ENCODE data around the gene CPXM2. TPM values are rescaled to one million over a fixed set of nuclear protein-coding genes. Genes with fewer than 3 reads are reported as not detected.

The CPXM2 gene
- polyA plus RNA-seq, 1 donor (not counting 4 experiments of a cell fraction or from before 2014, with no cell fraction given): 0.03 TPM

DNA sequence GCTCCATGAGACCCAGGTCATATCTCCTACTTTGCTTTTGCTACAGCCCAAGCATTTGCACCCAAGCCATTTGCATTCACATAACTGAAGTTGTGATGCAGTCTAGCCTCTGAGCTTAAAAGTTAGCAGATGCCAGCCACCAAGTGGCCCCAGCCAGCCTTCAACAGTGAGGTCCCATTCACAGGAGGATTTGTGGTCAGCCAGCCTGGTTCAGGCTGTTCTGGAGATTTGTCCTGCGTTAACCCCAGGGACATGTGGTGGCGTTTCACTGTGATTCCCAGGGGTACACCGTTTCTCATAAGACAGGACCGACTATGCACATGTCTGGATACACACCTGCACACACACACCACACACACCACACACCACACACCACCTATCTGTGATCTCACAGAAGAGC lies 174.3 kb downstream of the CPXM2 start:
- no peaks in the 10 kb centered on the region for H4K20me1 ChIP-seq (ENCODE audit: control insufficient read depth, extremely low read depth, insufficient read depth, low read length)
- FAIRE-seq: no peak
- H3K9me1 ChIP-seq (ENCODE audit: control insufficient read depth, extremely low read depth, insufficient read depth, low read length): no peaks in the 10 kb centered on the region
- H3K4me2 ChIP-seq (ENCODE audit: control insufficient read depth, extremely low read depth, insufficient read depth, low read depth, low read length): no peak overlapping the region
- no peaks in the 10 kb centered on the region for H3K27me3 ChIP-seq (ENCODE audit: control insufficient read depth, extremely low read depth, insufficient read depth, low read length)
- H3K4me1 ChIP-seq (ENCODE audit: control insufficient read depth, extremely low read depth, insufficient read depth, low read length): no peaks in the 10 kb centered on the region
- no peak overlapping the region for H2AFZ ChIP-seq (ENCODE audit: control insufficient read depth, low read length)
- H3K4me3 ChIP-seq (ENCODE audit: control insufficient read depth in 2 of 3, extremely low read depth in 1 of 3, insufficient read depth in 2 of 3, low read depth in 1 of 3, low read length in 3 of 3): no peak overlapping the region
- no peak for DNase-seq (ENCODE audit: low read depth, low spot score)
- no peaks in the 10 kb centered on the region for H3K79me2 ChIP-seq (ENCODE audit: control insufficient read depth, insufficient read depth, low read length)
- H3K36me3 ChIP-seq (ENCODE audit: control insufficient read depth in 2 of 2, extremely low read depth in 1 of 2, insufficient read depth in 2 of 2, low read length in 2 of 2): no peaks in the 10 kb centered on the region
- TF ChIP-seq, protein P1, sequence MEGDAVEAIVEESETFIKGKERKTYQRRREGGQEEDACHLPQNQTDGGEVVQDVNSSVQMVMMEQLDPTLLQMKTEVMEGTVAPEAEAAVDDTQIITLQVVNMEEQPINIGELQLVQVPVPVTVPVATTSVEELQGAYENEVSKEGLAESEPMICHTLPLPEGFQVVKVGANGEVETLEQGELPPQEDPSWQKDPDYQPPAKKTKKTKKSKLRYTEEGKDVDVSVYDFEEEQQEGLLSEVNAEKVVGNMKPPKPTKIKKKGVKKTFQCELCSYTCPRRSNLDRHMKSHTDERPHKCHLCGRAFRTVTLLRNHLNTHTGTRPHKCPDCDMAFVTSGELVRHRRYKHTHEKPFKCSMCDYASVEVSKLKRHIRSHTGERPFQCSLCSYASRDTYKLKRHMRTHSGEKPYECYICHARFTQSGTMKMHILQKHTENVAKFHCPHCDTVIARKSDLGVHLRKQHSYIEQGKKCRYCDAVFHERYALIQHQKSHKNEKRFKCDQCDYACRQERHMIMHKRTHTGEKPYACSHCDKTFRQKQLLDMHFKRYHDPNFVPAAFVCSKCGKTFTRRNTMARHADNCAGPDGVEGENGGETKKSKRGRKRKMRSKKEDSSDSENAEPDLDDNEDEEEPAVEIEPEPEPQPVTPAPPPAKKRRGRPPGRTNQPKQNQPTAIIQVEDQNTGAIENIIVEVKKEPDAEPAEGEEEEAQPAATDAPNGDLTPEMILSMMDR (optimal IDR thresholded peaks at IDR 0.05 in 1 of 3, IDR thresholded peaks at IDR 0.05 in 1 of 3, conservative IDR thresholded peaks at IDR 0.05 in 1 of 3; ENCODE audit: extremely low read depth in 1 of 3, insufficient read depth in 2 of 3, low read length in 3 of 3): no peak
- no peak for TF ChIP-seq EZH2 (IDR thresholded peaks at IDR 0.05; ENCODE audit: low read length)
- H3K27ac ChIP-seq (ENCODE audit: control insufficient read depth, insufficient read depth, low read length): no peak overlapping the region
- no peak overlapping the region for H3K9ac ChIP-seq (ENCODE audit: control insufficient read depth, extremely low read depth, insufficient read depth, low read length)
- H3K9me3 ChIP-seq (ENCODE audit: control insufficient read depth, low read depth, low read length): no peaks in the 10 kb centered on the region
- dilution Hi-C loops (cut with MboI; ENCODE audit: extremely low pct_ligation_motif_present, low sequenced_read_pairs): no loop called here

DNA sequence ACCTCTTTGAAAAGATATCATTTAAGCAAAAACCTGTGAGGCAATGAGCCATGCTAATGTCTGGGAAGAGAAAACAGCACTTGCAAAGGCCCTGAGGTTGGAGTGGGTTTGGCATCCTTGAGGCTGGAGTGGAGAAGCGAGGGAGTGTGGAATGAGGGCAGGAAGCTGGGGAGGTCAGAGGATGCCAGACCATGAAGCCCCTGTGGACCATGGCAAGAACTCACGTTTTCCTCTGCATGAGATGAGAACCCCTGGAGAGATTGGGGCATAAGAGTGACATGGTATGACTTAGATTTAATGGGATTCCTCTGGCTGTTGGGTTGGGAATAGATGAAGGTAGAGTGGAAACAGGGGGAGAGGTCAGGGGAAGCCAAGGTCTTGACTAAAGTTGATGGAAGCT lies 176.1 kb downstream of the CPXM2 start:
- FAIRE-seq (no peak), DNase-seq (ENCODE audit: low read depth, low spot score) (no peak)
- Histone ChIP-seq H3K9ac (ENCODE audit: control insufficient read depth, extremely low read depth, insufficient read depth, low read length) (no peak overlapping the region), H2AFZ (ENCODE audit: control insufficient read depth, low read length) (no peak overlapping the region), H3K4me1 (ENCODE audit: control insufficient read depth, extremely low read depth, insufficient read depth, low read length) (no peaks in the 10 kb centered on the region), H3K36me3 (ENCODE audit: control insufficient read depth in 2 of 2, extremely low read depth in 1 of 2, insufficient read depth in 2 of 2, low read length in 2 of 2) (no peaks in the 10 kb centered on the region), H3K27ac (ENCODE audit: control insufficient read depth, insufficient read depth, low read length) (no peak overlapping the region), H3K9me3 (ENCODE audit: control insufficient read depth, low read depth, low read length) (no peaks in the 10 kb centered on the region), H4K20me1 (ENCODE audit: control insufficient read depth, extremely low read depth, insufficient read depth, low read length) (no peaks in the 10 kb centered on the region), H3K4me2 (ENCODE audit: control insufficient read depth, extremely low read depth, insufficient read depth, low read depth, low read length) (no peak overlapping the region), H3K79me2 (ENCODE audit: control insufficient read depth, insufficient read depth, low read length) (no peaks in the 10 kb centered on the region), H3K9me1 (ENCODE audit: control insufficient read depth, extremely low read depth, insufficient read depth, low read length) (no peaks in the 10 kb centered on the region), H3K4me3 (ENCODE audit: control insufficient read depth in 2 of 3, extremely low read depth in 1 of 3, insufficient read depth in 2 of 3, low read depth in 1 of 3, low read length in 3 of 3) (no peak overlapping the region), H3K27me3 (ENCODE audit: control insufficient read depth, extremely low read depth, insufficient read depth, low read length) (no peaks in the 10 kb centered on the region)
- TF ChIP-seq, protein P1 (optimal IDR thresholded peaks at IDR 0.05 in 1 of 3, IDR thresholded peaks at IDR 0.05 in 1 of 3, conservative IDR thresholded peaks at IDR 0.05 in 1 of 3; ENCODE audit: extremely low read depth in 1 of 3, insufficient read depth in 2 of 3, low read length in 3 of 3): no peak
- no peak for TF ChIP-seq EZH2 (IDR thresholded peaks at IDR 0.05; ENCODE audit: low read length)
- dilution Hi-C loops (cut with MboI; ENCODE audit: extremely low pct_ligation_motif_present, low sequenced_read_pairs): no loop called here
